Mesodermal cell (in vitro differentiated cells): ENCODE data around the gene PODNL1.
A peak's percentile ranks its signal among the peaks of the same experiment; 100 is the strongest.

Experiments used
- H3K27ac ChIP-seq: 2 replicates; pipeline ENCODE4 v1.7.0; 2013; ENCODE audit warnings: mild to moderate bottlenecking, low read depth, low read length, moderate library complexity; ENCODE audit not compliant: severe bottlenecking
- H3K36me3 ChIP-seq: 2 replicates; pipeline ENCODE4 v1.7.1; 2013; ENCODE audit warnings: mild to moderate bottlenecking, low read length, moderate library complexity; ENCODE audit not compliant: control insufficient read depth, insufficient read depth
- H3K4me1 ChIP-seq: one replicate; pipeline ENCODE4 v1.7.1; 2013; ENCODE audit warnings: mild to moderate bottlenecking, low read length; ENCODE audit not compliant: insufficient read depth, control insufficient read depth, poor library complexity, severe bottlenecking
- H3K4me3 ChIP-seq: 2 replicates; pipeline ENCODE4 v1.7.0; 2013; ENCODE audit warnings: low read length, control low read depth, mild to moderate bottlenecking; ENCODE audit not compliant: insufficient read depth, poor library complexity, severe bottlenecking; ENCODE audit errors: extremely low read depth
- H3K9me3 ChIP-seq: 2 replicates; pipeline ENCODE4 v1.7.1; 2013; ENCODE audit warnings: mild to moderate bottlenecking, low read length, moderate library complexity; ENCODE audit not compliant: control insufficient read depth
- WGBS, 2 experiments: methylation state at CpG; one replicate each; pipeline ENCODE4 v1.1.5; 2013; ENCODE audit warnings: missing lambda C conversion rate in 2 of 2; ENCODE audit not compliant: insufficient coverage in 2 of 2; 5-methylcytosine and 5-hydroxymethylcytosine counted together

PODNL1 gene

GRCh38 chr19:13955662-13956364, 17.6 kb upstream of the PODNL1 start:
- H3K27ac ChIP-seq, result no peak overlapping the region
- 97 to 98% methylated on average over 32 to 42 of the region's 42 CpGs for WGBS, 2 experiments
- no peak overlapping the region for H3K4me3 ChIP-seq
- no peaks in the 10 kb centered on the region for H3K9me3 ChIP-seq
- H3K36me3 ChIP-seq, result peaks cover 68% of the 10 kb centered on the region
- H3K4me1 ChIP-seq, result peaks cover 4% of the 10 kb centered on the region

- H3K27ac ChIP-seq, result no peak overlapping the region
- H3K36me3 ChIP-seq, result peaks cover 55% of the 10 kb centered on the region
- WGBS, 2 experiments, result 88 to 97% methylated on average over 7 to 10 of the region's 15 CpGs
- no peaks in the 10 kb centered on the region for H3K9me3 ChIP-seq
- no peak overlapping the region for H3K4me3 ChIP-seq
- peaks cover 4% of the 10 kb centered on the region for H3K4me1 ChIP-seq
Measured at GRCh38 chr19:13954185-13954584, 16.0 kb upstream of the PODNL1 start.

GRCh38 chr19:13952931-13953531, 14.8 kb upstream of the PODNL1 start:
- peak overlapping the region; percentile 68 for H3K4me3 ChIP-seq
- peaks cover 4% of the 10 kb centered on the region for H3K4me1 ChIP-seq
- peaks cover 45% of the 10 kb centered on the region for H3K36me3 ChIP-seq
- no peak overlapping the region for H3K27ac ChIP-seq
- 14 to 18% methylated on average over 10 to 12 of the region's 13 CpGs for WGBS, 2 experiments
- H3K9me3 ChIP-seq, result no peaks in the 10 kb centered on the region

- H3K36me3 ChIP-seq, result peaks cover 38% of the 10 kb centered on the region
- WGBS, 2 experiments, result 0 to 1% methylated on average over 43 to 48 of the region's 65 CpGs
- H3K4me3 ChIP-seq, result peak within 1 kb of the TSS; percentile 68
- peak within 1 kb of the TSS; percentile 85 for H3K27ac ChIP-seq
- H3K4me1 ChIP-seq, result peaks cover 4% of the 10 kb centered on the region
- no peaks in the 10 kb centered on the region for H3K9me3 ChIP-seq
Measured at GRCh38 chr19:13952154-13952930, 14.1 kb upstream of the PODNL1 start, which contains the start of gene DCAF15. TSS of gene DCAF15 (plus strand) at chr19:13952509. CDS start at chr19:13952513, 4 bp downstream.

- WGBS, 2 experiments, result 16 to 31% methylated on average over 12 to 16 of the region's 20 CpGs
- H3K9me3 ChIP-seq, result no peaks in the 10 kb centered on the region
- H3K4me1 ChIP-seq, result peaks cover 4% of the 10 kb centered on the region
- peaks cover 33% of the 10 kb centered on the region for H3K36me3 ChIP-seq
- peak overlapping the region; percentile 12 for H3K4me3 ChIP-seq
- H3K27ac ChIP-seq, result no peak overlapping the region
Measured at GRCh38 chr19:13951799-13952153, 13.6 kb upstream of the PODNL1 start.

GRCh38 chr19:13951043-13951442, 12.8 kb upstream of the PODNL1 start:
- peaks cover 4% of the 10 kb centered on the region for H3K4me1 ChIP-seq
- H3K4me3 ChIP-seq, result no peak overlapping the region
- peaks cover 25% of the 10 kb centered on the region for H3K36me3 ChIP-seq
- no peaks in the 10 kb centered on the region for H3K9me3 ChIP-seq
- no CpG with 5 or more reads among the region's 2 CpGs for WGBS, 2 experiments
- H3K27ac ChIP-seq, result no peak overlapping the region

- H3K36me3 ChIP-seq, result no peaks in the 10 kb centered on the region
- WGBS, 2 experiments, result 98 to 100% methylated on average over 2 to 4 of the region's 4 CpGs
- no peaks in the 10 kb centered on the region for H3K4me1 ChIP-seq
- H3K27ac ChIP-seq, result no peak overlapping the region
- H3K4me3 ChIP-seq, result no peak overlapping the region
- peaks cover 4% of the 10 kb centered on the region for H3K9me3 ChIP-seq
Measured at GRCh38 chr19:13946414-13946813, 8.2 kb upstream of the PODNL1 start.

GRCh38 chr19:13942023-13942684, 3.9 kb upstream of the PODNL1 start:
- no peaks in the 10 kb centered on the region for H3K36me3 ChIP-seq
- peaks cover 4% of the 10 kb centered on the region for H3K9me3 ChIP-seq
- H3K27ac ChIP-seq, result no peak overlapping the region
- WGBS, 2 experiments, result 94 to 100% methylated on average over 1 of the region's 1 CpG
- H3K4me1 ChIP-seq, result peaks cover 6% of the 10 kb centered on the region
- H3K4me3 ChIP-seq, result no peak overlapping the region

GRCh38 chr19:13937479-13938300, 527 bp downstream of the PODNL1 start:
- Histone ChIP-seq H3K27ac (no peak overlapping the region), H3K36me3 (no peaks in the 10 kb centered on the region), H3K9me3 (peaks cover 4% of the 10 kb centered on the region), H3K4me3 (no peak overlapping the region), H3K4me1 (peaks cover 13% of the 10 kb centered on the region)
- 40 to 44% methylated on average over 13 to 22 of the region's 29 CpGs for WGBS, 2 experiments
